Measurements from ENCODE around the gene ALDH1A1.

Gene ALDH1A1

GRCh38 chr9:72983056-72983455, 30.2 kb upstream of the ALDH1A1 start:
- no peak for TF ChIP-seq CTCF (IDR thresholded peaks at IDR 0.05)

GRCh38 chr9:72982146-72982799, 29.4 kb upstream of the ALDH1A1 start:
- no peak for TF ChIP-seq CTCF (IDR thresholded peaks at IDR 0.05)

DNA sequence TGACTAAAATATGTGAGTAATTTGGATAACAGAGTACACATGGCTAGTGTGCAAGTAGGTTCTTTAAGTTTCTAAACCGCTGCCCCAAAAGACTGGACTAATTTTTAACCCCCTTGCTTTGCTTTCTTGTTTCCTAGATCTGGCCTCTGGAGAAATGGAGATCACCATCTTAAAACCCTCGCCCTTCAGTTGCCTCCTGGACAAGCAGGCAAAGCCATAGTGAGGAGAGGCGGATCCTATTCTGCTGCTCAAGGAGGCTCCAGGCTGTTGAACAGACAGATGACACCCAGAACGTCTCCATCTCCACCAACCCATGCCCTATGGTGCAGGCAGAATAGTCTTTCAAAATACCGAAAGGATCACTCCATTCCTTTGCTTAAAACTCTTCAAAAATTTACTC, 28.6 kb upstream of the ALDH1A1 start:
- no peak for TF ChIP-seq CTCF (IDR thresholded peaks at IDR 0.05)

DNA sequence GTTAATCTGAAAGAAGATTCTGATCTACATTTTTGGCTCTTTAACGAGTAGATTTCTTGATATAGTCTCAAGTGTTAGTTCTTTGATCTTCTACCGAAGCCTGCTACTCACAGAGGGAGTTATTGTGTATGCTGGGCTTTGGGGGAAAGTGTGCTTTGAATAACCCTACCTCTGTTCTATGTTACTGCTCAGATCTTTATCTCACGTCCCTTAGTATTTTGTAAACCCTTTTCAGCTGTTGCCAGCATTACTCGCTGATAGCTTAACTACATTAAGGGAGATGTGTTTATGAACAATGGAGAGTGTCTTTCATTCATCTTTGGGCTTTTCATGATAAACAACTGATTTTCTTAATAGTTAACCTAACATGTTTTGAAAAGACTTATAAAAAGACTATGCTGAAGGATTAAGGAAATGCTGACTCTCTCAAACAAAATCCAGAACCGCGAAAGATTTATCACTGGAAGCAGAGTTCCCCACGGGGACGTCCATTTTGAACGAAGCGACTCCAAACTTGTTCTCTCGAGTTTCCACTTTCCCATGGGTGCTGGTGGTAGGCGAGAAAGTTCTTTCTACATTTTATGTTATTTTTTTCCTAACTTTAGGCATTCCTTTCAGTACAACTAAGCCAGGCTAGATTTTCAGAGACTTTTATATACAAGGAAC, 27.9 kb upstream of the ALDH1A1 start:
- TF ChIP-seq CTCF (IDR thresholded peaks at IDR 0.05): no peak

DNA sequence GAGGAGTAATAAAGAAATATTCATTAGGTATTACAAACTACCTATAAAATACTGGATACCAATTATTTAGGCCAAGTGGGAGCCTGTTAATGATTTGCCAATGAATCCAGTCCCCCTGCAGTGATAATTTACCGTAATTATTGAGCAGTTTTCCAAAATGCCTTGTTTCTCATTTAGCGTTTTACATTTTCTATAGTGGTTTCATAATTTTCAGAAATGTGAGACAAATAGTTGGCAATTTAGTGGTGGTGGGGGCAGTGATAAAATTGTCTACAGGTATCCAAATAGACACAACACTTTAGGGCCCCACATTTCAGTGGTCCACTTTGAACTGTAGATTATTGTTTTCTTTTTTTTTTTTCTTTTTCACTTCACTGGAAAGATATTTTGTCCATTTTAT, 27.3 kb upstream of the ALDH1A1 start:
- TF ChIP-seq CTCF (IDR thresholded peaks at IDR 0.05): no peak

DNA sequence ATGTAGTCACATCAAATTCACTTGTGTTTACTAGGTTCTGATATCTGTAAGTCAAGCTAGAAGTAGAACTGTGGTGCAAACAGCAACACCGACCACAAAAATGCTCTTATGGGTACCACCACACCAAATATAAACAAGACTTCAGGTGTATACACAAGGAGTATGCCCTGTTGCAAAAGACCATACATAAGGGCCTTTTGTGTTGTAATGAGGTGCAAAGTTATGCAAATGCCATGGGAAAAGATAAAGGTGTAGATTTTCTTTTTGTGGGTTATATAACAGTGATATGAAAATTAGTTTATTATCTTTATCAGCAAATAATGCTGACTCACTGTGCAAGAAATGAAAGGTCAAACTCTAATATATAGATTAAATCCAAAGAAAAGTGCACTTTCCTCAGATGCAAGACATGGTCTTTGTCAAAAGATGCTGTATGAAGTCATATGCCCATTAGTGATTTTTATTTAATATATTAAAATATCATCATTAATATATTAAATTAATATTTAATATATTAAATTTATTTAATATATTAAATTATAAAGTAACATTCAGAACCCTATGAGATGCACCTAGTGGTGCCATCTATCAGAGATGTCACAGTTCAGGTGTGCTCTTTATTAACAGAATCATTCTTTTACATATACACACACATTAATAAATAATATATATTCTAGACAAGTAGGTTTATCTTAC, 26.7 kb upstream of the ALDH1A1 start:
- TF ChIP-seq CTCF (IDR thresholded peaks at IDR 0.05): no peak

GRCh38 chr9:72978744-72979143, 25.9 kb upstream of the ALDH1A1 start:
- no peak for TF ChIP-seq CTCF (IDR thresholded peaks at IDR 0.05)

Data from LNCAP (cell line).